T-helper 2 cell treated with Interferon-gamma antibody and Interleukin-4, amounts not matched to agents 100 ng/mL and 5 ng/mL, for 36 hours (primary cell): ENCODE data around the gene ADSS2. TPM values are rescaled to one million over a fixed set of nuclear protein-coding genes. Genes with fewer than 3 reads are reported as not detected.

Experiments
- intact Hi-C: fragments of 100-400 bp; cut with micrococcal nuclease; formaldehyde crosslinking; loops from one replicate; pipeline ENCODE4 v1.15.1; 2023
- total RNA-seq: library from RNA; stranded (reverse); gene quantifications from 2 replicates; pipeline ENCODE4 v1.2.3, GENCODE V29; 2022

The ADSS2 gene
- total RNA-seq, 1 donor from 2014 or later, result 53.3 TPM

GRCh38 chr1:244447024-244447423, 4.7 kb downstream of the ADSS2 start:
- intact Hi-C loops, result no loop called here

DNA sequence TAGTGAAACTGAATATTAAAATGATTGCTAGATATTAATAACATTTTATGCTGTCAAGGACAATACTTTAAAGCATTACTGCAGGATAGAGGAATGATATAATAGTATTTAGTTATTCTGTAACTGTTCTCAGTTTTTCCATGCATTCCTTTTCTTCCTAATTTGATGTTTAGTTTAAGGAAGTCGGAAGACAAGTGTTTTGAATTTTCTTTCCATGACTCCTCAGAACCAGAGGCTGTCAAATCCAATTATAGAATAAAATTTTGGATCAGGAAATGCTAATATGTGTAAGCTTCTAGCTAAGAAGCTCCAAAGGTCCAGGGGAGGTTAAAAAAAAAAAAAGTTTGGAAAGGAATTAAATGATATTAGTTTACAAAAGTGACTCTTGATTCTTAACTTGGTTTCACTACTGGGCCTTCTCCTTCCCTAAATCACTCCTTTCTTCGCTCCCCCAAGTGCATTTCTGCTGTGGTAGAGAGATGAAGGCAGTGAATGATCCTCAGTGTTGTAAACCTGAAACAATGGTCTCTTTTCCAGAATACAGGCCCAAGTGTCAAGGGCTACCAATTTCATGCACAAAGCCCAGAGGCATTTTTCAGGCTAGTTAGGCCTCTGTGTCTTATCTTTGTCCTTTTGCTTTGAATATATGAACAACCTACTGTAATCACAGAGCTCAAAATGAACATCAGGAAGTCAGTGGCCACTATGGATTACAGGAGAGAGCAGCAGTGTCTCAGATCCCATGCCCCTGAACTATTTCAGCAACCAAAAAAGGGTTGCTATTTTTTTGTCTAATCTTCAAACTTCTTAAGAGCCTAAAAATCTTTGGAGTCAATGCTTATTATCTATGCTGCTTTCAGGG, 6.2 kb downstream of the ADSS2 start:
- intact Hi-C loops, result no loop called here

GRCh38 chr1:244444854-244445253, 6.9 kb downstream of the ADSS2 start:
- intact Hi-C loops, result no loop called here

DNA sequence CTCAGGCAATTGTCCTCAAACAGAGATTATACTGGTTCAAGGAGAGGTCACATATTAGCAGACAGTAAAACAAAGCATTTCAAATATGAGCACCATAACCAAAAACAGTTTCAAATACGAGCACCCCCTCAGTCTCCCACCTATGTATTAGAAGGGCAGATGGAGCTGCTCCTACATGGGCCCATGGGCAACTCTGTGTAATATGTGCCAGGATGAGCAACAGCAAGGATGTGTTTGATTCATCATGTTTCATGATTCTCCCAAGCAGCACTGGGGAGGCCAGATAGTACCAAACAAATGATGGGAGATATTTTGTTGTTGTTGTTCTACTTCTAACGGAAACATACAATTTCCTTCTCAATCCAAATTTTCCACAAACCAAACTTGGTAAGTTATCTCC, 8.9 kb downstream of the ADSS2 start:
- intact Hi-C loops, result no loop called here

DNA sequence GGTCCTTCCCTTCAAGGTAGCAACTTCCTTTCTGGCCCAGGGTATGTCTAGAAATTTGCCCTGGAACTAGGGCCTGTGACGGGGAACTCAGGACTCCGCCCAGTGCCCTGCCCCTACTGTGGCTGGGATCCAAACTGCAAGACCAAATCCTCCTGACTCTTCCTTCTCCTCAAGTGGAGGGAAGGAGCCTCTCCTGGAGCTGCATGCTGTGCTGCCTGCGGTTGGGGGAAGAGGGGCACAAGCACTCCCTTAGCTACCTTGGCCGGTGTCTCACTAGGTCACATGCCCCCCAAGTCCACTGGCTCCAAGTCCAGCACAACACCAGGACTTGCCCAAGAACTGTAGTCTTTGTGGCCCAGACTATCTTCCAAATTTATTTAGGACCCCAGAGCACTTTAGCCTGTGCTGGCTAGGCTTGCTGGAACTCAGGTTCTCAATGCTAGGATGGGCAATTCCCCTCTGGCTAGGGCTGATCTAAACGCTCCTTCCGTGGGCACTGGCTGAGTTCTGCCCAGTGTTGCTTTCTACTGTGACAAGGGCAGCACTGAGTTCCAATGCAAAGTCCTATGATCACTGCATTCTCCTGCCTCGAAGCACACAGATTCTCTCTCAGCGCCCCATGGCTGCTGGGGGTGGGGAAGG, 12.2 kb downstream of the ADSS2 start:
- intact Hi-C loops, result no loop called here

GRCh38 chr1:244437086-244437468, 14.6 kb downstream of the ADSS2 start:
- intact Hi-C loops, result no loop called here

DNA sequence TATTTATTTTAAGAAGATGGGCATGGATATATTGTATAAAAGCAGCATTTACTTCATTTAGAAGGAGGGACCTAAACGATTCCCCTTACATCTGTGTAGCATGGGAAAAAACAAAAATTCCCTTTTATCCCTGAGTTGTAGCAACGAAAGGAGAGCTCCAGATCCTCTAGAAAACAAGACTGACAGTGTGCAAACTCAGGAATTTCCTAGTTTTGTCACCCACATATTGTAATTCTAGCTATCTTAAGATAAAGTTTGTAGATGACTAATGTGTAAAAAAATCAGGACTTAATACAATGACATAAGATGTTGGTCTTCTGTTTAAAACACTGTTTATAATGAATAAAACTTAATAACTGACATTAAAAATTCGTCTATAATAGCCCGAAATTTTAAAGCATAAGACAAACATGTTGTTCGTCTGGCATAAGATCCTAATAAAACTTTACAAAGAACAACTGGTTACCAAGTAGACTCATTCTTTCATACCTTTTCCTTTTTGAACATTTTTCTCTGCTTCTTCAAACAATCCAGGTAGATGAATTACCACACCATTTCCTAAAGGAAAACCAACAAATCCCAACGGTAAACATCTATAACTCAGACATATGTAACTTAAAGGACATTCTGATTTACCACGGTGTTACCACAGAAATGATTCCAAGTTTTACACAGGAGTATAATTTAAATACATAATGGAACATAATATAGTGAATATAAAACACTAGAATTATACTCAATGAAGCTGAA, 15.2 kb downstream of the ADSS2 start:
- intact Hi-C loops, result no loop called here

DNA sequence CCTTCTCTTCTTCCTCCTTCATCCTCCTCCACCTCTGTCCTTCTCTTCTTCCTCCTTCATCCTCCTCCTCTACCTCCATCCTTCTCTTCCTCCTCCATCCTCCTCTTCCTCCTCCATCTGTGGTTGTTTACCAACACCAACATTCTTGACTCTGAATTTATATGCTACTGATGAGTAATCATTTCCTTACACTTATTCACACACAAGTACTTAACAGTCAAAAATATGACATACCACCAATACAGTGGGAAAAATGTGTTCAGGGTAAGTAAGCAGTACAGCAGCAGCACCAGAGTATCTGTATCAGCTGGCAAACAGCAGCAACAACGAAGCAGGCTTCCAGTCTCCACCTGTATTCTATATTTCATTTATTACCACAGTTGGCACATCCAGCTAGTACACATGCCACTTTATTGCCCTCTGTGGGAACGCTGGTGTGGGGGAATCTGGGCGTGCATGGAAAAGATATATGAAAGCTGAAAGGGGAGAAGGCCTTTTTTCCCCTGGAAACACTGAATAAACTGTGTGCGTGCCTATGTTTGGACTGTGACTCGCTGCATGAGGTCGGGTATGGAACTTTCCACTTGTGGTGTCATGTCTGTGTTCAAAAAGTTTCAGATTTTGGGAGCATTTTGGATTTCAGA, 16.0 kb downstream of the ADSS2 start:
- intact Hi-C loops, result no loop called here

GRCh38 chr1:244431166-244431565, 20.5 kb downstream of the ADSS2 start:
- intact Hi-C loops, result no loop called here

DNA sequence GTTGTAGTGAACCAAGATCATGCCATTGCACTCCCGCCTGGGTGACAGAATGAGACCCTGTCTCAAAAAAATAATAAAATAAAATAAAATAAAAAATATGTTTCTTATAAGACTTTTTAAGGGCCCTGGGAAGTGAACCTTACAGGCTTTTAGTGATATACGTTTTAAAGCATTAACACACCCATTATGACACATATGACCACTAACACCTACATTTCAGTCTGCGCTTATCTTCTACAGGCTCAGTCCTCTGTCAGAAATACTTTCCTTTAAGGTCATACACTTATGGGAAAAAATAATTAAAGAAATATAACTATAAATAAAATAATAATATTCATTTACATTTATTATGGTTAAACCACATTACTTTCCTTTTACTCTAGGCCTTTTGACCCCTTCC, 21.9 kb downstream of the ADSS2 start:
- intact Hi-C loops, result no loop called here

- intact Hi-C loops, result no loop called here
These were observed 24.1 kb downstream of the ADSS2 start for GRCh38 chr1:244427647-244428046.

DNA sequence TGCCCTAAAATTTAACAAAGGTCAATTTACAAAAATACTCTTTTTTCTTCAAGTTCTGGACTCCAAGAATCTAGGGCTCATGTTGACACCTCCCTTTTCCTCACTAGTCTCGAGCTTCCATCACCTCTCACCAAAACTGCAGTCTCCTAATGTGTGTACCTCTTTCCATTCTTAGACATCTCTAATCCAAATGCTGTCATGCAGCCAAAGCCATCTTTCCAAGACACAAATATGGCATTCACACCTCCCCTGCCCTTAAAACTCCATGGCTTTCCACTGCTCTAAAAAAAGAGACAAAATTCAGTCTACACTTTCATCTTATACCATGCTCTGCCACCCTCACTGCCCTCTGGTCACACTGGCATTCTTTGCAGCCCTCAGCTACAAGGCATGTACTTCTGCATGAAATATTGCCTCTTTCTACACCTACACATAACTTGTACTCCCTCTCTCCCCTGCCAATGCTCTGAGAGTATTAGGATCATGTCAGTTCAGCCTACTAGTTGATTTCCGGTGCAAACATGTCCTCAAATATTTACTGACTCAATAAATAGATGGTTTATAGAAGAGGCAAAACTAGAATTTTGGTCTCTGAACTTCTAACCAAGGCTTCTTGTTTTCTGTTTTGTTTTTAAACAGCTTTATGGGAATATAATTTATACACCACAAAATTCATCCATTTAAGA, 26.9 kb downstream of the ADSS2 start:
- intact Hi-C loops, result no loop called here

- intact Hi-C loops, result no loop called here
These were observed 29.5 kb downstream of the ADSS2 start for GRCh38 chr1:244422174-244422573.

- intact Hi-C loops, result no loop called here
These were observed 32.7 kb downstream of the ADSS2 start for GRCh38 chr1:244419024-244419423.

- intact Hi-C loops, result no loop called here
These were observed 37.2 kb downstream of the ADSS2 start for GRCh38 chr1:244414543-244414942.

DNA sequence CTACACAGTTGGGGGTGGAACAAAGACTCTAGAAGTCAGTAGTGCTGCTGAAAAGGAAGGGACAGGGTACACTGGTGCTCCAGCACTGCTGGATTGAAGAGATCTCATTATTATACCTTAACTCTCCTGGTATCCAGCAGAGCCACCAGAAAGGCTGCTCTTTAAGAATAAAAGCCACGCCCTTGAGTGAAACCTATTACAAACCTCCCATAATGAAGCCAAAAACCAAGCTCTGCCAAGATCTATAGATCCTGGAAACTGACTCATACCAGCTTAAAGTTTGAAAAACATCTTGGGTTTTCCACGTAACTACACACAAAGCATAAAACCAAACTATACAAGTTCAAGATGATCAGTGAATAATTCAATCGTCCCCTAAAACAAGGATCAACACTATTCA, 38.0 kb downstream of the ADSS2 start:
- intact Hi-C loops, result no loop called here

GRCh38 chr1:244412176-244412575, 39.5 kb downstream of the ADSS2 start:
- intact Hi-C loops, result no loop called here

DNA sequence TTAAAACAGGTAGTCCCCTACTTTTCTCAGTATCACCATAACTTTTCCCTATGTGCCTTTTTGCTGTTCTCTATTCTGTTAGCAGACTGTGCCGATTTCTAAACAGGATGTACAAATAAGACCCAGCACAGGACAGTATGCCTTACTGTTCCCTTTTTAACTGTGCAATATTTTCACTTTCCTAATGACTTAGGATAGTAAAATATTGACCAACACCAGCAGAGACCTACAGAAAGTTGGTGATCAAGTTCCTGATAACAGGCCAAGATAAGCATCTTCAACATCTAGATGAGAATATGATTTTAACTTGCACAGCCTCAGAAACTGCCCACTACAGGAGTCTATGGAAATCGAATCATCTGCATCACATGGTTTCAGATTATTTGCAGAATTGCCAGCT, 42.0 kb downstream of the ADSS2 start:
- intact Hi-C loops, result no loop called here

- intact Hi-C loops, result no loop called here
These were observed 45.4 kb downstream of the ADSS2 start for GRCh38 chr1:244406337-244406736.

- intact Hi-C loops, result no loop called here
These were observed 45.9 kb downstream of the ADSS2 start for GRCh38 chr1:244405856-244406255.

DNA sequence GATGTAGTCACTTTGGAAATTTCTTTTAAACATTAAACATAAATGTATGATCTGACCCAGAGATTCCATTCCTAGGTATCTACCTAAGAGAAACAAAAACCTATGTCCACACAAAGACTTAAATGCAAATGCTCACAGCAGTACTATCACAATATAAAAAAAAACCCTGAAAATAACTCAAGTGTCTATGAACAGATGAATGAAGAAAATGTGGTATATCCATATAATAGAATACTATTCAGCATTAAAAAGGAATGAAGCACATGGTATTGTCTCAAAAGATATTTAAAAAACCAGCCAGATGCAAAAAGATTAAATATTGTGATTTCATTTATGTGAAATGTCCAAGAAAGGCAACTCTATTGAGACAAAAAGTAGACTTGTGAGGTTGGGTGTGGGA, 48.3 kb downstream of the ADSS2 start:
- intact Hi-C loops, result no loop called here
